BE2C (cell line): ENCODE data around the gene PDGFA. TPM values are rescaled to one million over a fixed set of nuclear protein-coding genes. Genes with fewer than 3 reads are reported as not detected.

Source experiments
- DNase-seq: peaks from one replicate; pipeline ENCODE4 v3.0.0-alpha.2; 2020
- H3K27me3 ChIP-seq: fragments of 250-450 bp; sonication (Bioruptor Pico); 2 replicates; pipeline ENCODE4 v1.5.1; 2020; ENCODE audit warnings: mild to moderate bottlenecking
- H3K36me3 ChIP-seq: fragments of 250-450 bp; sonication (Bioruptor Pico); 2 replicates; pipeline ENCODE4 v1.5.1; 2020; ENCODE audit warnings: mild to moderate bottlenecking
- H3K4me1 ChIP-seq: fragments of 250-450 bp; sonication (Bioruptor Pico); 2 replicates; pipeline ENCODE4 v1.5.1; 2020
- H3K4me3 ChIP-seq: 2 replicates; pipeline ENCODE4 v1.5.1; 2011; ENCODE audit warnings: low read depth, low read length
- H3K9me3 ChIP-seq: fragments of 250-450 bp; sonication (Bioruptor Pico); 2 replicates; pipeline ENCODE4 v1.5.1; 2020
- polyA plus RNA-seq: library from polyadenylated mRNA; unstranded; fragments of >200 nt; gene quantifications from one replicate; pipeline ENCODE4 v1.2.1, GENCODE V29; 2012; ENCODE audit warnings: low read depth, missing spikeins; ENCODE audit not compliant: insufficient read length, insufficient read depth
- TF ChIP-seq, protein P1 (sequence below): IDR thresholded peaks from 2 replicates; pipeline ENCODE4 v1.5.1; 2012; ENCODE audit warnings: mild to moderate bottlenecking, low read depth, low read length

Gene PDGFA
- not detected for polyA plus RNA-seq

DNA sequence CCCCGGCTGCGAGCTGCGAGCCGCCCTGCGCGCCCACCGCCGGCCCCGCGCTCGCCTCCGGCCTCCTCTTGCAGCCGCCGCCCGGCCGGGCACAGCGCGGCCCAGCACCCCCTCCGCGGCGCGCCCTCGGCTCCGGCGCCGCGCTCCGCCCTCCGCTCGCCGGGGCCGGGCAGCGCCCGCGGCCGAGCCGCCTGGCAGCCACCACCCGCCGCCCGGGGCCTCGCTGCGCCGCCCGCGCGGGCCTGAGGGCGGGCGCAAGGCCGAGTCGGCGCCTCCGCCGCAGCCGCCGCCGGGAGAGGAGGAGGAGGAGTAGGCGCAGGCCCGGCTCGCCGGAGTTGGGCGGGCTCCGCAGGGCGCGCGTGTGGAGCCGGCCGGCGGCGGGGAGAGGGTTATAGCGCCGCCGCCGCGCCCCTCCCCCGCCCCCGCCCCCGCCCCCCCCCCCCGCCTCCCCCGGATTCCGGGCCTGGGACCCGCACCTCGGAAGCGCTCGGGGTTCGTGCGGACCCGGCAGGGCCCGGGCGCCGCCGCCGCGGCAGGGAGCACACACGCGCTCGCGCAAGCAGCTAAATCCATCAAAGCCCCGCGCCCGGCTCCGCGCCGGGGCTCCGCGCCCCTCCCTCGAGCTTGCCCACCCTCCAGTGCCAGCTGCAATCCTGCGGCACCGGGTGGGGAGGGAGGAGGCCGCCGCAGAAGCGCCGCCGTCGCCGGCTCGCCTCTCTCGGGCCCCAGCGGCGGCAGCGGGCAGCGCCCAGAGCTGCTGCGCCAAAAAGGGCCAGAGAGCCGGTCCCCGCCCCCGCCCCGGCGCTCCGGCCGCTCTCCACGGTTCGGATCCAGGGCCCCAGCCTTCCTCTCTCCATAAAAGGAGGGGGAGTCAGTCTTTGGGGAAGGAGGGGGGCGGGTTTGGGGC lies at the start of gene PDGFA:
Gene PDGFA, minus strand, starts transcription at position 363 of the 907 bp plus-strand sequence. CDS start 845 bp downstream, outside the sequence.
- no peak for DNase-seq
- peaks cover 91% of the 10 kb centered on the region for H3K27me3 ChIP-seq

DNA sequence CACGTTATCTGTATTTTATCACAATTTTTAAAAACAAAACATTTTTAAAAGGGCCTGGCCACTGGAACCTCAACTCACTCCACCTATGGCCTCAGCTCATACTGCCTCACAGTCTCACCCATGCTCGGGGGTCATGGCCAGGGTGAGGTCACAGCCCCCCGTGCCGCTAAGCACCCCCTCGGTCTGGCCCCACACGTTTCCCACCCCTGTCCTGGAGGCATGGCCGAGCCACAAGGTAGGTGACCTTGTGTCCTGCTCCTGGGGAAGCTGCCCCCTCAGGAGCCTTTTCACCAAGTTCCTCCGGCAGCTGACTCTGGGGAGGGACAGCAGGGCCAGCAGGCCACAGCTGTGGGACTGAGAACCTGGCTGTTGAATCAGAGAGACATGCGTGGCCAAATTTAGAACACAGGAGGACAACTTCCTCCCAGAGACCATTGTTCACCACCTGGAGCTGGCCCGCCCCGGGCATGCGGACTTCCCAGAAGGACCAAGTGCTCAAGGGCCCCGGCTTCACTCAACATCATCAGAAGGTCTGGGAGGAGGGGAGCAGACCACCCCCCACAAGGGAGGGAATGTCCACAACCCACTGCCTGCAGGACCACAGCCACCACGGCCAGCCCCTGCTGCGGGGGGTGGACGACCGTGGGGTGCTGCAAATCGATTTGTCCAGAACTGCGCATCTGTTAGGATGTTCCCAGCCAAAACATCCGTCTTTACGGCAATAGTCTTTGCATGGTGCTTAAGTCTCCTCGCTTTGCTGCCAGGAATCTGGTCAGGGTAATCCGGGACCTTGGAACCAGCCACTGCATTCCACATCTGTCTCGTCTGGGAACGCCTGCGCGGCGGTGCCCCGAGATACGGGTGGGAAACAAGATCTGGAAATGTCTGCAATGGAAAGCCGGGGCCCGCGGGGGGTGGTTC lies 48.6 kb upstream of the PDGFA start:
- no peaks in the 10 kb centered on the region for H3K27me3 ChIP-seq
- no peak overlapping the region for H3K4me3 ChIP-seq
- H3K9me3 ChIP-seq: peaks cover 2% of the 10 kb centered on the region; the same call in 1 of the 2 replicates
- TF ChIP-seq, protein P1, sequence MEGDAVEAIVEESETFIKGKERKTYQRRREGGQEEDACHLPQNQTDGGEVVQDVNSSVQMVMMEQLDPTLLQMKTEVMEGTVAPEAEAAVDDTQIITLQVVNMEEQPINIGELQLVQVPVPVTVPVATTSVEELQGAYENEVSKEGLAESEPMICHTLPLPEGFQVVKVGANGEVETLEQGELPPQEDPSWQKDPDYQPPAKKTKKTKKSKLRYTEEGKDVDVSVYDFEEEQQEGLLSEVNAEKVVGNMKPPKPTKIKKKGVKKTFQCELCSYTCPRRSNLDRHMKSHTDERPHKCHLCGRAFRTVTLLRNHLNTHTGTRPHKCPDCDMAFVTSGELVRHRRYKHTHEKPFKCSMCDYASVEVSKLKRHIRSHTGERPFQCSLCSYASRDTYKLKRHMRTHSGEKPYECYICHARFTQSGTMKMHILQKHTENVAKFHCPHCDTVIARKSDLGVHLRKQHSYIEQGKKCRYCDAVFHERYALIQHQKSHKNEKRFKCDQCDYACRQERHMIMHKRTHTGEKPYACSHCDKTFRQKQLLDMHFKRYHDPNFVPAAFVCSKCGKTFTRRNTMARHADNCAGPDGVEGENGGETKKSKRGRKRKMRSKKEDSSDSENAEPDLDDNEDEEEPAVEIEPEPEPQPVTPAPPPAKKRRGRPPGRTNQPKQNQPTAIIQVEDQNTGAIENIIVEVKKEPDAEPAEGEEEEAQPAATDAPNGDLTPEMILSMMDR: no peak
- H3K4me1 ChIP-seq: no peaks in the 10 kb centered on the region
- no peak for DNase-seq
- no peaks in the 10 kb centered on the region for H3K36me3 ChIP-seq

More for the DNA sequence above, at the start of gene PDGFA:
- H3K4me3 ChIP-seq: no peak within 1 kb of the TSS
- H3K36me3 ChIP-seq: no peaks in the 10 kb centered on the region
- no peaks in the 10 kb centered on the region for H3K9me3 ChIP-seq
- TF ChIP-seq, protein P1: no peak
- H3K4me1 ChIP-seq: no peaks in the 10 kb centered on the region

DNA sequence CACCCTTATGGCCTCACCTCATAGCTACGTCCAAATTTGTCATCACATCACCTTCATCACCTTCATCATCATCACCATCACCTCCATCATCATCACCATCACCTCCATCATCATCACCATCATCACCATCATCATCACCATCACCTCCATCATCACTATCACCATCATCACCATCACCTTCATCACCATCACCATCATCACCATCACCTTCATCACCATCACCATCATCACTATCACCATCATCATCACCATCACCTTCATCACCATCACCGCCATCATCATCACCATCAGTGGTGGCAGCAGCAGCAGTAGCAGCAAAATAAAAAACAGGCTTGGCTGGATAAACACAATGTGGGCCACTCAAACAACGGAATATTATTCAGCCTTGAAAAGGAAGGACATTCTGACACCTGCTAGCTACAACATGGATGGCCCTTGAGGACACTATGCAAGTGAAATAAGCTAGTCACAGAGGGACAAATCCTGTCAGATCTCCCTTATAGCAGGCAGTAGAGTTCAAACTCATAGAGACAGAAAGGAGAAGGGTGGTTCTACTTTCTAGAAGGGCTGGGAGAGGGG lies 47.7 kb upstream of the PDGFA start:
- Histone ChIP-seq H3K36me3 (no peaks in the 10 kb centered on the region), H3K4me3 (no peak overlapping the region), H3K9me3 (peaks cover 2% of the 10 kb centered on the region; the same call in 1 of the 2 replicates), H3K27me3 (no peaks in the 10 kb centered on the region), H3K4me1 (no peaks in the 10 kb centered on the region)
- no peak for DNase-seq
- TF ChIP-seq, protein P1: no peak

DNA sequence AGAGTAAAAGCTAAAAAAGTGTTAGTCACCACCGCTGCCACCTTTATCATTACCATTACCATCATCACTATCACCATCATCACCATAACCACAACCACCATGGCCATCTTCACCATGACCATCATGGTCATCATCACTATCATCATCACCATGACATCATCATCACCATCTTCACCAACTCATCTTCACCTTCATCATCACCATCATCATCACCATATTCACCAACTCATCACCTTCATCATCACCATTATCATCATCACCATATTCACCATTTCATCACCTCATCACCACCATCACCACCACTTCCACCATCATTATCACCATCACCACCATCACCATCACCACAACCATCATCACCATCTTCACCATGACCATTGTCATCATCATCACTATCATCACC lies 46.5 kb upstream of the PDGFA start:
- Histone ChIP-seq H3K4me3 (no peak overlapping the region), H3K4me1 (no peaks in the 10 kb centered on the region), H3K27me3 (no peaks in the 10 kb centered on the region), H3K36me3 (no peaks in the 10 kb centered on the region), H3K9me3 (peaks cover 2% of the 10 kb centered on the region; the same call in 1 of the 2 replicates)
- no peak for DNase-seq
- TF ChIP-seq, protein P1: no peak

DNA sequence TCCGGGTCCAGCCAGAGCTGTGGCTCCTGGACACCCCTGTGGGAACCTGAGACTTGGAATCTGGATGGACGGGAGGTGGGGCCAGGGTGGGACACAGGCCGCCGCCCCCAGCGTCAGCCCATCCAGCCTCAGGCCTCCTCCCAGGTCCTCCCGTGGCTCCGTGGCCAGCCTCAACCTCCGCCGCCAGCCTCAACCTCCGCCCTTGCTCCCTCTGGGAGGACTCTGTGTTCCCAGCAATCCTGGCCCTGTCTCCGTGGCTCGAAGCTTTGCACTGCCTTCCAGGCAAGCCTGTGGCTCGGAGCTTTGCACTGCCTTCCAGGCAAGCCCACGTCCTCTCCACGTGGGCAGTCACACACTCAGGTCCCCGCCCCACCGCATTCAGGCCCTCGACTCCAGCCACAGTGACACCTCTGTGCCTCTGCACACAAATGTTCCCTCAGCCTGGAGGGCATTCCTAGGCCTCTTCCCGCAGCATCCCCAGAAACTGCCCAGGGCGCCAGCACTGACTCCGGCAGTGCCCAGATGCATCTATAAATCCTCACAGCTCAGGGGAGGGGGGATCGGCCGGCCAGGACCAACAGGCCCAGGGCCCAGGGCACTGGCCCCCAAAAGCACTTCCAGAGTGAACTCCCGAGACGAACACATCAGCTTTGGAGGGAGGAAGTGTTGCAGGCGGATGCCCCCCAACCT lies 44.7 kb upstream of the PDGFA start:
- H3K27me3 ChIP-seq: no peaks in the 10 kb centered on the region
- no peak for DNase-seq
- H3K4me1 ChIP-seq: no peaks in the 10 kb centered on the region
- H3K4me3 ChIP-seq: no peak overlapping the region
- peaks cover 2% of the 10 kb centered on the region; the same call in 1 of the 2 replicates for H3K9me3 ChIP-seq
- TF ChIP-seq, protein P1: no peak
- no peaks in the 10 kb centered on the region for H3K36me3 ChIP-seq
